Thyroid gland (tissue), 4 donors: ENCODE measurements around the gene COIL.

Experiments
- CTCF ChIP-seq, 6 experiments: fragments of 200-600 bp in 3 of 6; fragments of 450-650 bp in 3 of 6; sonication (generic) in 3 of 6; IDR thresholded peaks; one replicate each; pipeline ENCODE4 v1.5.1; 2016 to 2019; ENCODE audit warnings: antibody characterized with exemption in 6 of 6, mild to moderate bottlenecking in 2 of 6, inconsistent platforms in 1 of 6, moderate library complexity in 1 of 6
- POLR2A ChIP-seq, 2 donors: fragments of 450-650 bp; IDR thresholded peaks; one replicate each; pipeline ENCODE4 v1.6.1; 2017; ENCODE audit warnings: antibody characterized with exemption in 2 of 2, mild to moderate bottlenecking in 2 of 2, moderate library complexity in 1 of 2

GRCh38 chr17:56897646-56898424 lies 63.0 kb downstream of the COIL start:
- TF ChIP-seq POLR2A (IDR thresholded peaks at IDR 0.05) (no peak), CTCF (IDR thresholded peaks at IDR 0.05) (no peak)
